ENCODE measurements around the gene BCAS3.

DNA sequence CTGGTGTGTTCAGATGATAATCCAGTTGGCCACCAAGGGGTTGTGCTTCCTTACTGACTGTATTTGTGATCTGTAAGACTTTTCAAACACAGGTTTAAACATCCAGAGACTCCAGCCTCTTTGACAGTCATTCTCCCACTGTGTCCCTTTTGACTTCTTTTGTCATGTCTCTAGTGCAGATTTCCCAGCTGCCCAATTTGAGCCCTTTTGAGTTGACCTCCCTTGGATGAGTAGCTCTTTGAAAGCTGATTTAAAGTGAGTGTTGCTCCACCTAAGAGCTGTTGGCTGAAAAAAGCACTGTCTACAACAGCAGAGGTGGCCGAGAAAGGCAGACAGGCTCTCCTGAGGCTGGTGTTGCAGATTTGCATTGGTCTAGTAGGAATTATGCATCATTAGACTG is 533.6 kb downstream of the BCAS3 start:
- TF ChIP-seq POLR2AphosphoS5 (IDR thresholded peaks at IDR 0.05; ENCODE audit: low read depth, low read length), result no peak
- TF ChIP-seq POLR2A (IDR thresholded peaks at IDR 0.05; ENCODE audit: low read depth, low read length), result no peak
- TF ChIP-seq SPI1 (IDR thresholded peaks at IDR 0.05; ENCODE audit: low read depth, low read length), result no peak
- TF ChIP-seq TAF1 (IDR thresholded peaks at IDR 0.05; ENCODE audit: low read depth, low read length), result no peak
